Measurements from ENCODE around the gene EGLN2. TPM values are rescaled to one million over a fixed set of nuclear protein-coding genes. Genes with fewer than 3 reads are reported as not detected.
"Not testable (repeated sequence)": the region's sequence is repeated elsewhere in the genome, so short reads cannot be mapped to it uniquely, and the experiment has no call there.

Gene EGLN2
- total RNA-seq, 1 donor from 2014 or later: 79.3 TPM

DNA sequence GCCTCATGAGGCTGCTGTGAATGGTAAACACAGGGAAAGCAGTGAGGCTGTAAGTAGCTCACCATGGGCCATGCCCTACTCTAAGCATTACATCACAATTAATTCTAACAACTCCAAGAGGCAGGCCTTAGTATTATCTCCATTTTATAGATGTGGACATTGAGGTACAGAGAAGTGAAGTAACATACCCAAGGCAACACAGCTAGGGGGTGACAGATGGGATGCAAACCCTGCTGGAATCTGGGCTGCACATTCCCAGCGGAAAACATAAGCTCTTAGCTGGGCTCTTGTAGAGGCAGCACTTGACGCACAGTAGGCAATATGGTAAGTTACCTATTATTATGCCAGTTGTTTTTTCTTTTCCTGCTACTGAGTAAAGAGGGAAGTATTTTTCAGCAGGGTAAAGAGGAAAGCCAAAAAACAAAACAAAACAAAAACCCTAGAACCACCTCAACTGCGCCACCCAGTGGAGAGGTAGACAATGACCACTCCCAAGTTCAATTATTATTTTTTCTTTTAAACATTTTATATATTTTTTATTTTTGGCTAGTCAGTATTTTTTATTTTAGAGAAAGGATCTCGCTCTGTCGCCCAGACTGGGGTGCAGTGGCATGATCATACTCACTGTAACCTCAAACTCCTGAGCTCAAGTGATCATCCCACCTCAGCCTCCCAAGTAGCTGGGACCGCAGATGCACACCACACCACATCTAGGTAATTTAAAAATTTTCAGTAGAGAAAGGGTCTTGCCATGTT lies 20.7 kb downstream of the EGLN2 start:
- peak; percentile 65 for DNase-seq (ENCODE audit: low spot score)

DNA sequence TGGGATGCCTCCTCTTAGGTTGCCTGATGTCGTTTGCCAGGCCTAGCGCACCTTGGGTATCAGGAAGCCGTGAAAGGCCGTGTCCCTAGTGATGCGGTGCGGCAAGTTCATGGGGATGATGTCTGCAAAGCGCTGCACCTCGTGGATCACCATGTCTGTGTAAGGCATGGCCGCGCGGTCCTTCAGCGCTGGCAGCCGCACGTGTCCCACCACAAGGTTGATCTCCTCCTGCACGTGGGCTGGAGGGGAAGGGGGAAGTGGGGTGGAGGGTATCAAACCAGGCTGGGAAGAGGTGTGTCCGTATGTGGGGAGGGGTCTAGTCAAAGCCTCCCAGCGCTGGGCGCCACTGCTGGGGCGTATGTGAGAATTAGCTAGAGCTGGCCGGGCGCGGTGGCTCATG lies 23.2 kb downstream of the EGLN2 start:
- peak; percentile 43 for DNase-seq (ENCODE audit: low spot score)

DNA sequence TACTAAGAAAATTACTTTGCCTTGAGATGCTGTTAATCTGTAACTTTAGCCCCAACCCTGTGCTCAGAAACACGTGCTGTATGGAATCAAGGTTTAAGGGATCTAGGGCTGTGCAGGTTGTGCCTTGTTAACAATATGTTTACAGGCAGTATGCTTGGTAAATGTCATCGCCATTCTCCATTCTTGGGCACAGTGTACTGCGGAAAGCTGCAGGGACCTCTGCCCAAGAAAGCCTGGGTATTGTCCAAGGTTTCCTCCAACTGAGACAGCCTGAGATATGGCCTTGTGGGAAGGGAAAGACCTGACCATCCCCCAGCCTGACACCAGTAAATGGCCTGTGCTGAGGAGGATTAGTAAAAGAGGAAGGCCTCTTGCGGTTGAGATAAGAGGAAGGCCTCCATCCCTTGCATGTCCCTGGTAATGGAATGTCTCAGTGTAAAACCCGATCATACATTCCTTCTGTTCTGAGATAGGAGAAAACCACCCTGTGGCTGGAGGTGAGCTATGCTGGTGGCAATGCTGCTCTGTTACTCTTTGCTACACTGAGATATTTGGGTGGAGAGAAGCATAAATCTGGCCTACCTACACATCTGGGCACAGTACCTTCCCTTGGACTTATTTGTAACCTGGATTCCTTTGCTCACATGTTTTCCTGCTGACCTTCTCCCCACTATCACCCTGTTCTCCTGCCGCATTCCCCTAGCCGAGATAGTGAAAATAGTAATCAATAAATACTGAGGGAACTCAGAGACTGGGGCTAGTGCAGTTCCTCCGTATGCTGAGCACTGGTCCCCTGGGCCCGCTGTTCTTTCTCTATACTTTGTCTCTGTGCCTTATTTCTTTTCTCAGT lies 23.9 kb downstream of the EGLN2 start:
- DNase-seq (ENCODE audit: low spot score): peak; percentile 49

DNA sequence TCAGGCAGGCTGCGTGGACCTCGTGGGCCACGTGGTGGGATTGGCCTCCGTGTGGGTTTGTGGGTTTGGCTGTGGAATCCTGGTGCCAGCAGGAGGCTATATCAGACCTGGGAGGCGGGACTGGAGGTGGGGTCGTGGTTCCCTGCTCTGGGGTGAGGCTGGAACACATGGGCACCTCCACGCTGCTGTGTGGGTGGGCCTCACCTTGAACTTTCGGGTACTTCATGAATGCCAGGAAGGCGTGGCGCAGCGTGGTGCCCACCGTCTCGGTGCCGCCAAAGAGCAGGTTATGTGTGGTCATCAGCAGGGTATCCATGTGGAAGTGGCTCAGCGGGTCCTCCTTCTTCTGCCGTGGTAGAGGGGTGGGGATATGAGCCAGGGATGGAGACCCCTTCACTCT lies 25.9 kb downstream of the EGLN2 start:
- peak; percentile 35 for DNase-seq (ENCODE audit: low spot score)

DNA sequence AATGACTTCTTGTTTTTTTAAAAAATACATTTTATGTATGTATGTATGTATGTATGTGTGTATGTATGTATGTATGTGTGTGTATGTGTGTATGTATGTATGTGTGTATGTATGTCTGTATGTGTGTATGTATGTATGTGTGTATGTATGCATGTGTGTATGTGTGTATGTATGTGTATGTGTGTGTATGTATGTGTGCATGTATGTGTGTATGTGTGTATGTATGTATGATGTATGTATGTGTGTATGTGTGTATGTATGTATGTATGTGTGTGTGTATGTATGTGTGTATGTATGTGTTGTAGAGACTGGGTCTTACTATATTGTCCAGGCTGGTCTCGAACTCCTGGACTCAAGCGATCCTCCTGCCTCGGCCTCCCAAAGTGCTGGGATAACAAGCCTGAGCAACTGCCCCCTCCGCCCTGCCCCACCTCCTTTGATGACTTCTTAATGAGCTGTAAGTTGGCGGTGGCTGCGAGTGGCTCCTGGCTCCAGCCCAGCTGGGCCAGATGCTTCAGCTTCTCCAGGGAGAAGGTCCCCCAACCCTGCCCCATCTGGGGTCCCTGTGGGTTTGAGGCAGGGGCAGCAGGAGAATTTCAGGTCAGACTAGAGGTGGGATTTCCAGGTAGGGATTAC lies 26.6 kb downstream of the EGLN2 start:
- DNase-seq (ENCODE audit: low spot score): peak; percentile 23

DNA sequence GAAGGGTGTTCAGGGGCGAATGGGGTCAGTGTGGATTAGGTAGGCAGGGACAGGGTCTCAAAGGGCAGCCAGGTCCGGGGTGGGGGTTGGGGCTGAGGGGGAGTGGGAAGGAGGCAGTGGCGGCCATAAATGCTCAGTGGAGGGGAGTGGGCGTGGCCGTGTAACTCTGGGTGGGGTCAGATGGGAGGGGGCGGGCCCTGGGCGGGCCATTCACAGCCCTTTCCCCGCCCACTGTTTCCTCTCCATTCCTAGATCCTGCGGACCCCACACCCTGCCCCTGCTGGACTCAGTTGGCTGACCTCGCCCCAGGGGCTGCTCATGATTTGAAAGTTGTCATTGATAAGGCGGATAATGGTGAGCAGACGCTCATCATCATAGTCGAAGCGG lies 27.3 kb downstream of the EGLN2 start:
- DNase-seq (ENCODE audit: low spot score): not testable (repeated sequence)

DNA sequence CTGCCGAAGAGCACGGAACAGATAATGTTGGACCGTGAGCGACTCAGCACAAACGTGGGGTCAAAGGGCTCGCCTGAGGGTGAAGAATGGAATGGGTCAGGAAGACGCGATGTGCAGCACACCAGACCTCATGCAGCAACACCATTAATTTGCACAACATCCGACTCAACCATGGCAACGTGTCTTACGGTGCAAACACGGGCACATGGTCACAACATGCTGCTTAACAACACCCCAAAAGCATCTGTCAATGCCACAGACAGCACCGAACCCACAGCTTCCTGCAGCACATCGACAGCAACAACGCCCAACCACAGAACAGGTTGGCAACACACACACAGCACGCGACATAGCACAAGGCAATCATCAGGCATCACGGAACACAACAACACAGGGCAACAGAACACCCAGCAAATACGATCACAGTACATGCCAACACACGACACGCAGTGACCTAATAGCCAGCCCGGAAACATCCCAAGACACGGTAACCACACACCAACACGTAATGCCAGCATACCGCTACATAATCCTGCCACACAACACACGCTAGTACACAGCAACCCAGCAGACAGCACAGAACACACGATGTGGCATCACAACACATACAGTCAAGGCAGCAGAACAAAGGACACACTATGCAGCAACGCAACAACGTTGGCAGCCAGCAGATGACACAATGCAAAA lies 27.9 kb downstream of the EGLN2 start:
- DNase-seq (ENCODE audit: low spot score): peak; percentile 41

DNA sequence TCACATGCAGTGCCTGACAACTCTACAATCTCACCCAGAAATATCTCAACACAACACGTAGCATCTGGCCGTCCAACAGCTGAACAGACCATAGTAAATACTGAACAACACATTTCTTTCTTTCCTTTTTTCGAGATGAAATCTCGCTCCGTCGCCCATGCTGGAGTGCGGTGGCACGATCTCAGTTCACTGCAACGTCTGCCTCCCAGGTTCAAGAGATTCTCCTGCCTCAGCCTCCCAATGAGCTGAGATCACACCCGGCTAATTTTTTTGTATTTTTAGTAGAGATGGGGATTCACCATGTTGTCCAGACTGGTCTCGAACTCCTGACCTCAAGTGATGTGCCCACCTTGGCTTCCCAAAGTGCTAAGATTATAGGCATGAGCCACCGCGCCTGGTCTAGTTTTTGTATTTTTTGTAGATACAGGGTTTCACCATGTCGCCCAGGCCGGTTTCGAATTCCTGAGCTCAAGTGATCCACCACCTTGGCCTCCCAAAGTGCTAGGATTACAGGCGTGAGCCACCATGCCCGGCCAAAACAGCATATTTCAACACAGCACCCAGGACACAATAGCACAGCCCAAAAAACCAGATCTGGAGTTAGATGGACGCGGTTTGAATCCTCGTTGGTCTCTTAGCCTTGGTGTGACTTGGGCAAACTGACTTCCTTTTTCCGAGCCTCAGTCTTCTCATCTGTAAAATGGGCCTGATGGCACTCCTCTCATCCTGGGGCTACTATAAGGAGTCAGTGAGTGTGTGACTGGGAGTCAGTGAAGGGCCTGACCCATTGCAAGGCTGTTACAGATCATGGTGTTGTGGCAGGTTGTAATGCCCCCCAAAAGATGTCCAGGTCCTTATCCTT lies 28.6 kb downstream of the EGLN2 start:
- peak; percentile 30 for DNase-seq (ENCODE audit: low spot score)

DNA sequence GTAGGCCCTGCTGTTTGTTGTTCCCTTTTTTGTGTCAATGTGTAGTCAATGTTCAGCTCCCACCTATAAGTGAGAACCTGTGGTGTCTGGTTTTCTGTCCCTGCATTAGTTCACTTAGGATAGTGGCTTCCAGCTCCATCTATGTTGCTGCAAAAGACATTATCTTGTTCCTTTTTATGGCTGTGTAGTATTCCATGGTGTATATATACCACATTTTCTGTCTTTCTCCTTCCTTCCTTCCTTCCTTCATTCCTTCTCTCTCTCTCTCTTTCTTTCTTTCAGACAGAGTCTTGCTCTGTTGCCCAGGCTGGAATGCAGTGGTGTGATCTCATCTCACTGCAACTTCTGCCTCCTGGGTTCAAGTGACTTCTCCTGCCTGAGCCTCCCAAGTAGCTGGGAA lies 30.2 kb downstream of the EGLN2 start:
- DNase-seq (ENCODE audit: low spot score): no peak

DNA sequence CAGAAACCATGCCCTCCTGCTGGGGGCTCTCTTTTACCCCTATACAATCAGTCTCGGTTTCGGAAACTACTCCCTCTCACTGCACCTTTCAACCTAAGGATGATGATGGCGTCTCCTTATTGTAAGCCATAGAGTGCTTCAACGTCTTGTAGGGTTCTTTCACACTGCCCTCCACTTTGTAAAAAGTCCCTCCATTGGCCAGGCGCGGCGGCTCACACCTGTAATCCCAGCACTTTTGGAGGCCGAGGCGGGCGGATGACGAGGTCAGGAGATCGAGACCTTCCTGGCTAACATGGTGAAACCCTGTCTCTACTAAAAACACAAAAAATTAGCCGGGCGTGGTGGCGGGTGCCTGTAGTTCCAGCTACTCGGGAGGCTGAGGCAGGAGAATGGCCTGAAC lies 31.8 kb downstream of the EGLN2 start:
- peak; percentile 38 for DNase-seq (ENCODE audit: low spot score)

DNA sequence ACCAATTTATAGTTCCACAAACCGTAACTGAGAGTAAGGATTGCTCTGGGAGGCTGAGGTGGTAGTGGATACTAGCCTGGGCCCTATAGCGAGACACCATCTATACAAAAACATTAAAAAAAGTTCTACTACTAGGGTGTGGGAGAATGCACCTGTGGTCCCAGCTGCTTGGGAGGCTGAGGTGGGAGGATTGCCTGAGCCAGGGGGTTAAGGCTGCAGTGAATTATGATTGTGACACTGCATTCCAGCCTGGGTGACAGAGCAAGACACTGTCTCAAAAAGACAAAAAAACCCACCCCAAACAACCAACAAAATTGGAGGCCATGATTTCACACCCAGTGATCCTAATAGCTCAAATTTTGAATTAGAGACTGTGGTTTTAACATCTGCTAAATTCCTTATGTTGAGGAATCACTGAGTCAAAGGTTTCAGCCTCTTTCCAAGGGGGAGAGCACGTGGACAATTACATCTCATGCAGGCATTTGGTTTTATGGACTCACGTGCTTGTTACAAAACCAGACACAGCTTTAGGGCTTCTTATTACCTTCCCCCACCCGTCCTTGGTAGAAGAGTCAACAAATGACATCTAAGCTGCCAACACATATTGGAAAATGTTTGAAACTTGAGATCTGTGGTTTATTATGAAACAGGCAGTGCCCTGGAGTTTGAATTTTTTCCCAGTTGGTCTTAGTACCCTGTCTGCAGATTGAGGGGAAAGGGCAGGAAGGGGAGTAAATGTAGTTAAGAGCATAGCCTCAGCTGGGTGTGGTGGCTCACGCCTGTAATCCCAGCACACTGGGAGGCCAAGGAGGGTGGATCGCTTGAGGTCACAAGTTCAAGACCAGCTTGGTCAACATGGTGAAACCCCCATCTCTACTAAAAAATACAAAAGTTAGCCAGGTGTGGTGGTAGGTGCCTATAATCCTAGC lies 32.8 kb downstream of the EGLN2 start:
- no peak for DNase-seq (ENCODE audit: low spot score)

DNA sequence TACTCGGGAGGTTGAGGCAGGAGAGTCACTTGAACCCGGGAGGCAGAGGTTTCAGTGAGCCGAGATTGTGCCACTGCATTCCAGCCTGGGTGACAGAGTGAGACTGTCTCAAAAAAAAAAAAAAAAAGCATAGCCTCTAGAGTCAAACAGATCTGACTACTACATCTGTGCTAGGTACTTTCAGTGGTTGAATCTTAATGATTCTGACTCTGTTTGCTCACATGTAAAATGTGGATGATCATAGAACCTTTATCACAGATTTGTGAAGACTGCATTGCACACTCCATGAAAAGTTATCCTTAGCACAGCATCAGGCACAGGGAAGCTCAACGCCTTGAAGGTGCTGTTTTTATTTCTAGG lies 33.4 kb downstream of the EGLN2 start:
- not testable (repeated sequence) for DNase-seq (ENCODE audit: low spot score)

DNA sequence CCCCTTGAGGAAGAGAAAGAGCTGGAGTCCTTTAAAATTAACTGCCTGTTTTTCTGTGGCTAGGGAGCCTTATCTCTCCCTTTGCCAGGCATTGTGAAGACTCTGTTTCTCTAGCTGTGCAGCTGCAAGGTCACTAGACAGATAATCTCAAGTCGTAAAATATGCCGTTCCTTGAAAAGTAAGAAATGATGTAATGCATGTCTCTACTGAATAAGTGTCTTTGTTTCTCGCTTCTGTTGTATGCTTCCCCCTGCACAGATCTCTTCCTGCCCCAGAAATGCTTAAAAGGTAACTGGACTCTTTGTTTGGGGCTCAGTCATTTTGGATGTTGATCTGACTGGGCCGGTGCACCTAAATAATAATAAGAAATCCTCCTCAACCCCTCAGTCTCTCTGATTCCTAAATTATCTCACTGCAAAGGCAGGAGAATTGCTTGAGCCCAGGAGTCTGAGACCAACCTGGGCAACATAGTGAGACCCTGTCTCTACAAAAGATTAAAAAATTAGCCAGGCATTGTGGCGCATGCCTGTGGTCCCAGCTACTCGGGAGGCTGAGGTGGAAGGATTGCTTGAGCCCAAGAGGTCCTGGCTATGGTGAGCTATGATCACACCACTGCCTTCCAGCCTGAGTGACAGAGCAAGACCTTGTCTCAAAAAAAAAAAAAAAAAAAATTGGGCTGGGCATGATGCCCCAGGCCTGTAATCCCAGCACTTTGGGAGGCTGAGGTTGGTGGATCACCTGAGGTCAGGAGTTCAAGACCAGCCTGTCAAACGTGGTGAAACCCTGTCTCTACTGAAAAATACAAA lies 34.9 kb downstream of the EGLN2 start:
- DNase-seq (ENCODE audit: low spot score): not testable (repeated sequence)

DNA sequence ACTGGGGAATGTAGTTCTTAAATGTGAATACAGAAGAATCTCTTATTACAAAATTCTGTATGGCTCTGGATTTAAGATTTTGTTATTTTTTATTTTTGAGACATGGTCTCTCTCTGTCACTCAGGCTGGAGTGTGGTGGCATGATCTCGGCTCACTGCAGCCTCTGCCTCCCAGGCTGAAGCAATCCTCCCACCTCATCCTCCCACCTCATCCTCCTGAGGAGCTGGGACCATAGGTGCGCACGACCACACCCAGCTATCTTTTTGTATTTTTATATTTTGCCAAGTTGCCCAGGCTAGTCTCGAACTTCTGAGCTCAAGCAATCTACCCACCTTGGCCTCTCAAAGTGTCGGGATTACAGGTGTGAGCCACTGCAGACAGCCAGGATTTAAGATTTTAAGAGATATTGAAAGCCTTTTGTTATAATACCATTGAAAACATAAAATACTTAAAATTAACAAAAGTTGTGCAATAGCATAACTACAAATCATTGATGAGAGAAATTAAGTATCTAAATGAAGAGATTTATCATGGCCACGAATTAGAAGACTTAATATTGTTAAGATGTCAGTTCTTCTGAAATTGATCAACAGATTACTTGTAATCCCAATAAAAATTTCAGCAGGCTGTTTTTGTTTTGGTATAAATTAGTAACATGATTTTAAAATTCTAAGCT lies 37.9 kb downstream of the EGLN2 start:
- no peak for DNase-seq (ENCODE audit: low spot score)

DNA sequence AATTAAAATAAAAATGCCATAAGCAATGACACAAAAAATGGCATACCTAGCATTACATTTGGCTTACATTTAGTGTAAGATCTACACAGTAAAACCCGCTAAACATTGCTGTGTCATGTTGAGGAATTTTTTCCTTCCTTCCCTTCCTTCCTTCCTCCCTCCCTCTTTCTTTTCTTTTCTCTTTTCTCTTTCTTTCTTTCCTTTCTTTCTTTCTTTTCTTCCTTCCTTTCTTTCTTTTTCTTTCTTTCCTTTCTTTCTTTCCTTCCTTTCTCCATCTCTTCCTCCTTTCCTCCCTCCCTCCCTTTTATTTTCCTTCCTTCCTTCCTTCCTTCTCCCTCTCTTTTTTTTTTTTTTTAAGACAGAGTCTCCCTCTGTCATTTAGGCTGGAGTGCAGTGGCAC lies 39.5 kb downstream of the EGLN2 start:
- not testable (repeated sequence) for DNase-seq (ENCODE audit: low spot score)

DNA sequence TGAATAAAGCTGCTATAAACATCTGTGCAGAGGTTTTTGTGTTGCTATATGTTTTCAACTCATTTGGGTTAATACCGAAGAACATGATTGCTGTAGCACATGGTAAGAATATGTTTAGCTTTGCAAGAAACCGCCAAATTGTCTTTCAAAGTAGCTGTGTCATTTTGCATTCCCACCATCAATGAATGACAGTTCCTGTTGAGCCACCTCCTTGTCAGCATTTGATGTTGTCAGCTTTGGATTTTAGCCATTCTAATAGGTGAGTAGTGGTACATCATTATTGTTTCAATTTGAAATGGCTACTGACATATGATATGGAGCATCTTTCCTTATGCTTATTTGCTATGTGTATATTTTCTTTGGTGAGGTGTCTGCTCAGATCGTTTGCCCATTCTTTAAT lies 43.0 kb downstream of the EGLN2 start:
- DNase-seq (ENCODE audit: low spot score): not testable (repeated sequence)

DNA sequence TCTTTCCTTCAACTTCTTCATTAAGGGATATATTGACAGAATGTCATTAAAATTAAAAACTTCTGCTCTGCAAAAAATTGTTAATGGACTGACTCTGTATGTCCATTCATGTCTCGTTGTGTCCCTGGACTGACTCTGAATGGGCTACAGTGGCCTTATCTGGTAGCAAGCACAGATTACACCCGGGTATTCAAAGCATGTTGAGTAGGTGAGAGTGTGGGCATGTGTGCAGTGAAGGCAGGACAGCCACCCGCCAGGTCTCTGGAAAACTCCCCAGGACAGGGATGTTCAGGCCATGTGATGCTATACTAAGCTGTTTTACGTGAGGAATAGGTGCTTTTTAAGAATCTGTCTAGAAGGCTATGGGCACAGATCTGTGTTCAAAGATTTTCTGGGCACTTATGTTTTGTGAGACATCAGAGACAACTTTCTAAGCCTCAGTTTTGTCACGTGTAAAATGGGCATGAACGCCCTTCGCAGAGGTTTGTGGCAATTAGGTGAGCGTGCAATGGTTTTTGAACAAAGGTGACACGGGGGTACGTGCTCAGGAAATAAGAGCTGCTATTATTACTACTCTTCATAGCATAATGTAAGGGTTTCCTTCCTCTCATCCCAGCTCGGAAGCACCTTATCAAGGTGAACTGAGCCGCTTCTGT lies 44.1 kb downstream of the EGLN2 start:
- DNase-seq (ENCODE audit: low spot score): not testable (repeated sequence)

DNA sequence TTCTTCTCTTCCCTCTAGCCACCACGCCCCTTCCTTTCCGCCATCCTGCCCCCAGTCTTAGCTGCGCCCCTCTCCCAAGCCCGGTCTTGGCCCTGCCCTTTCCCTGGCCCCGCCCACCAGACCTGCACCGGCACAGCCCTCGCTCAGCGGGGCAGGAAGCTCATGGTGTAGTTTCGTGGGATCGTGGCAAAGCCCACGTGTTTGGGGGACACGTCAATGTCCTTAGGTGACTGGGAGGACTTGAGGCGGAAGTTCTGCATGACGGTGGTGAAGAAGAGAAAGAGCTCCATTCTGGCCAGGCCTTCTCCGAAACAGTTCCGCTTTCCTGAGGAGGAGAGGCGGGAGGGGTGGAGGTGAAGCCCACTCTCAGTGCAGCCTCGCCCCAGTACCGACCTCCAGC lies 44.7 kb downstream of the EGLN2 start:
- DNase-seq (ENCODE audit: low spot score): peak; percentile 64

All from ureter (tissue), 1 donor.